H9 (cell line): Measurements from ENCODE around the gene FSTL4. TPM values are rescaled to one million over a fixed set of nuclear protein-coding genes. Genes with fewer than 3 reads are reported as not detected.

Source experiments
- DNase-seq: peaks from one replicate; pipeline ENCODE4 v3.0.0-alpha.2; 2017
- H2AFZ ChIP-seq: one replicate; pipeline ENCODE4 v1.6.1; 2013; ENCODE audit warnings: mild to moderate bottlenecking, low read length, control low read depth, moderate library complexity
- H2AK5ac ChIP-seq: 2 replicates; pipeline ENCODE4 v1.6.1; 2013; ENCODE audit warnings: low read length, control low read depth, mixed read lengths; ENCODE audit not compliant: insufficient read length
- H2BK120ac ChIP-seq: one replicate; pipeline ENCODE4 v1.6.1; 2013; ENCODE audit warnings: low read depth, mild to moderate bottlenecking, low read length, control low read depth, inconsistent platforms; ENCODE audit not compliant: poor library complexity, severe bottlenecking
- H2BK12ac ChIP-seq: 2 replicates; pipeline ENCODE4 v1.6.1; 2013; ENCODE audit warnings: low read length, control low read depth, mixed read lengths, low read depth; ENCODE audit not compliant: insufficient read length
- H2BK15ac ChIP-seq: 2 replicates; pipeline ENCODE4 v1.6.1; 2013; ENCODE audit warnings: low read depth, low read length, control low read depth
- H2BK20ac ChIP-seq: one replicate; pipeline ENCODE4 v1.6.1; 2013; ENCODE audit warnings: low read depth, mild to moderate bottlenecking, low read length, control low read depth, inconsistent platforms; ENCODE audit not compliant: poor library complexity, severe bottlenecking
- H2BK5ac ChIP-seq: 2 replicates; pipeline ENCODE4 v1.6.1; 2013; ENCODE audit warnings: low read length, control low read depth, mixed read lengths; ENCODE audit not compliant: insufficient read length
- H3K14ac ChIP-seq: 2 replicates; pipeline ENCODE4 v1.6.1; 2013; ENCODE audit warnings: low read length, control low read depth; ENCODE audit not compliant: insufficient read depth
- H3K18ac ChIP-seq: 2 replicates; pipeline ENCODE4 v1.6.1; 2013; ENCODE audit warnings: low read depth, mild to moderate bottlenecking, mixed read lengths, low read length, control low read depth; ENCODE audit not compliant: insufficient read length
- H3K23ac ChIP-seq: 2 replicates; pipeline ENCODE4 v1.6.1; 2013; ENCODE audit warnings: low read length, control low read depth, mixed read lengths, low read depth; ENCODE audit not compliant: insufficient read length
- H3K23me2 ChIP-seq: 2 replicates; pipeline ENCODE4 v1.6.1; 2013; ENCODE audit warnings: low read depth, mild to moderate bottlenecking, mixed read lengths, low read length, control low read depth; ENCODE audit not compliant: insufficient read length, poor library complexity, severe bottlenecking
- H3K27ac ChIP-seq: 2 replicates; pipeline ENCODE4 v1.5.1; 2013; ENCODE audit warnings: low read length, control low read depth, mixed read lengths, low read depth; ENCODE audit not compliant: insufficient read length
- H3K27me3 ChIP-seq: 2 replicates; pipeline ENCODE4 v1.6.1; 2013; ENCODE audit warnings: low read length, control low read depth, inconsistent platforms; ENCODE audit not compliant: insufficient read depth
- H3K4ac ChIP-seq: 2 replicates; pipeline ENCODE4 v1.6.1; 2013; ENCODE audit warnings: low read depth, mild to moderate bottlenecking, control low read depth, inconsistent platforms, low read length, moderate library complexity
- H3K4me1 ChIP-seq: 2 replicates; pipeline ENCODE4 v1.6.1; 2013; ENCODE audit warnings: low read length, control low read depth, inconsistent platforms; ENCODE audit not compliant: insufficient read depth
- H3K4me2 ChIP-seq: 2 replicates; pipeline ENCODE4 v1.6.1; 2013; ENCODE audit warnings: low read length, control low read depth, mixed read lengths; ENCODE audit not compliant: insufficient read length, insufficient read depth
- H3K56ac ChIP-seq: 2 replicates; pipeline ENCODE4 v1.6.1; 2013; ENCODE audit warnings: low read depth, mild to moderate bottlenecking, mixed read lengths, low read length, control low read depth; ENCODE audit not compliant: insufficient read length
- H3K79me1 ChIP-seq: 2 replicates; pipeline ENCODE4 v1.6.1; 2013; ENCODE audit warnings: low read depth, mild to moderate bottlenecking, moderate library complexity, low read length, control low read depth, inconsistent platforms; ENCODE audit not compliant: insufficient read depth, poor library complexity, severe bottlenecking
- H3K79me2 ChIP-seq: 2 replicates; pipeline ENCODE4 v1.6.1; 2013; ENCODE audit warnings: low read length, control low read depth, inconsistent platforms; ENCODE audit not compliant: insufficient read depth
- H3K9ac ChIP-seq: 2 replicates; pipeline ENCODE4 v1.6.1; 2013; ENCODE audit warnings: low read length, control low read depth, mixed read lengths; ENCODE audit not compliant: insufficient read length; ENCODE audit errors: extremely low read depth
- H3K9me3 ChIP-seq: one replicate; pipeline ENCODE4 v1.6.1; 2013; ENCODE audit warnings: low read depth, low read length, inconsistent platforms; ENCODE audit not compliant: control insufficient read depth
- H3T11ph ChIP-seq: one replicate; pipeline ENCODE4 v1.6.1; 2013; ENCODE audit warnings: mild to moderate bottlenecking, low read length, control low read depth, inconsistent platforms
- H4K20me1 ChIP-seq: one replicate; pipeline ENCODE4 v1.6.1; 2013; ENCODE audit not compliant: control insufficient read depth, insufficient read length, insufficient read depth
- H4K5ac ChIP-seq: 2 replicates; pipeline ENCODE4 v1.6.1; 2013; ENCODE audit warnings: low read depth, mild to moderate bottlenecking, mixed read lengths, low read length, control low read depth; ENCODE audit not compliant: insufficient read length
- H4K8ac ChIP-seq: replicated peaks from 2 replicates; pipeline ENCODE4 v1.6.1; 2013; ENCODE audit warnings: low read length, control low read depth, mixed read lengths, low read depth; ENCODE audit not compliant: insufficient read length
- H4K91ac ChIP-seq: 2 replicates; pipeline ENCODE4 v1.6.1; 2013; ENCODE audit warnings: low read depth, mild to moderate bottlenecking, moderate library complexity, mixed read lengths, low read length, control low read depth; ENCODE audit not compliant: insufficient read length
- H3K27ac Mint-ChIP-seq, 3 experiments: 2 replicates in 2 of 3; 3 replicates in 1 of 3; pipeline ENCODE4 v1.8.0; 2020 to 2021; ENCODE audit warnings: mixed read lengths in 3 of 3, mild to moderate bottlenecking in 1 of 3, moderate library complexity in 1 of 3
- H3K27me3 Mint-ChIP-seq: 2 replicates; pipeline ENCODE4 v1.8.0; 2021; ENCODE audit warnings: low read depth, mild to moderate bottlenecking, moderate library complexity, mixed read lengths
- H3K36me3 Mint-ChIP-seq, 3 experiments: 2 replicates in 2 of 3; 3 replicates in 1 of 3; pipeline ENCODE4 v1.8.0; 2020 to 2021; ENCODE audit warnings: low read depth in 3 of 3, mixed read lengths in 3 of 3; ENCODE audit not compliant: insufficient read depth in 1 of 3
- H3K4me1 Mint-ChIP-seq, 2 experiments: 2 replicates each; pipeline ENCODE4 v1.8.0; 2020; ENCODE audit warnings: mixed read lengths in 2 of 2
- H3K4me3 Mint-ChIP-seq, 2 experiments: 2 replicates in 1 of 2; 3 replicates in 1 of 2; pipeline ENCODE4 v1.8.0; 2020 to 2021; ENCODE audit warnings: mild to moderate bottlenecking in 2 of 2, mixed read lengths in 2 of 2, moderate library complexity in 1 of 2
- H3K9me3 Mint-ChIP-seq, 2 experiments: 2 replicates in 1 of 2; 3 replicates in 1 of 2; pipeline ENCODE4 v1.8.0; 2020; ENCODE audit warnings: mild to moderate bottlenecking in 2 of 2, mixed read lengths in 2 of 2, moderate library complexity in 1 of 2
- CTCF ChIP-seq: fragments of 200-600 bp; sonication (generic); conservative IDR thresholded peaks from 3 replicates; pipeline ENCODE4 v1.8.0; 2021; ENCODE audit warnings: antibody characterized with exemption, mild to moderate bottlenecking
- WGBS: extraction: QIAGEN DNeasy Blood & Tissue Kit; methylation state at CpG from one replicate; pipeline ENCODE4 v1.1.7; 2013; ENCODE audit warnings: missing lambda C conversion rate, low lambda C conversion rate, mixed read lengths; ENCODE audit not compliant: insufficient read length; ENCODE audit errors: extremely low coverage; 5-methylcytosine and 5-hydroxymethylcytosine counted together
- total RNA-seq: library from RNA; stranded (reverse); gene quantifications from 2 replicates; pipeline ENCODE4 v1.2.1, GENCODE V29; 2021

Gene FSTL4
- total RNA-seq, 1 experiment from 2014 or later, result 5.7 TPM

DNA sequence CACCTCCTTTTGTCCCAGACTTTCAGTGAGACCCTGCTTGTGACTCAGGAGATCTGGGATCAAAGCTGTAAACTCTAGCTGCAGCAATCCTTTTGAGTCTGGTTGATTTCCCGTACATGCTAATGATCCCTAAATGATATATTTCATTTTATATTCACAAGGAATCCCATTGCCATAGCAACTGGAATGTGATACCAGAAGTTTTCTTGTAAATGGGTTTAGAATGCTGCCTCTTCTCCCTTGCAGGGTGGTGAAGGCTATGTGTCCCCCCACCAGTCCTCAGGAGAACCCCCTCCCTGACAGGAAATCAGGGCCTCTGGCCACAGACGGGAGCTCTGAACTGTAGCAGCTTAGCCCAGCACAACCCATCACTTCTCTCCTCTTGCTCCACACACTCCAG lies 215.0 kb downstream of the FSTL4 start:
- TF ChIP-seq CTCF, result no peak
- Mint-ChIP-seq H3K9me3 (peaks cover 5 to 10% of the 10 kb centered on the region in 2 experiments), H3K36me3 (peaks cover 3 to 11% (median 7%) of the 10 kb centered on the region in 3 experiments; a peak in 5 of 7 replicates), H3K27me3 (peaks cover 1% of the 10 kb centered on the region; the same call in 1 of the 2 replicates), H3K4me1 (peaks cover 37 to 51% of the 10 kb centered on the region in 2 experiments), H3K4me3 (0 out of 5 replicates have a peak overlapping the region, but pooled peaks of 1 of the 2 experiments have one; percentile 4), H3K27ac (no peak overlapping the region; a peak in 1 of 7 replicates)
- no CpG with 5 or more reads among the region's 2 CpGs for WGBS
- Histone ChIP-seq H3T11ph (no peak overlapping the region), H2BK12ac (no peak overlapping the region), H4K5ac (no peak overlapping the region), H3K23me2 (no peaks in the 10 kb centered on the region), H2BK15ac (no peak overlapping the region), H3K9ac (no peak overlapping the region), H3K4ac (no peak overlapping the region), H2BK120ac (no peak overlapping the region), H3K4me2 (no peak overlapping the region), H3K27me3 (no peaks in the 10 kb centered on the region), H3K4me1 (no peaks in the 10 kb centered on the region; the same call in none of the 2 replicates), H2BK20ac (no peak overlapping the region), H3K23ac (no peak overlapping the region), H4K20me1 (no peaks in the 10 kb centered on the region), H3K18ac (peak overlapping the region; percentile 40), H3K56ac (no peak overlapping the region), H2BK5ac (no peak overlapping the region), H2AFZ (no peak overlapping the region), H4K91ac (no peak overlapping the region), H3K79me1 (no peaks in the 10 kb centered on the region), H3K79me2 (no peaks in the 10 kb centered on the region), H2AK5ac (no peak overlapping the region), H3K27ac (no peak overlapping the region), H3K14ac (no peak overlapping the region), H4K8ac (no peak overlapping the region), H3K9me3 (no peaks in the 10 kb centered on the region)
- DNase-seq, result peak; percentile 18
